HG03159 (cell line): ENCODE results near the gene TCL1A.
A peak's percentile ranks its signal among the peaks of the same experiment; 100 is the strongest.

ENCODE experiments used
- ATAC-seq: cut with Tn5 transposase; IDR thresholded peaks from one replicate; pipeline ENCODE4 v1.9.1; 2021; ENCODE audit warnings: mild to moderate bottlenecking, moderate library complexity; ENCODE audit not compliant: unreplicated experiment

Gene TCL1A

DNA sequence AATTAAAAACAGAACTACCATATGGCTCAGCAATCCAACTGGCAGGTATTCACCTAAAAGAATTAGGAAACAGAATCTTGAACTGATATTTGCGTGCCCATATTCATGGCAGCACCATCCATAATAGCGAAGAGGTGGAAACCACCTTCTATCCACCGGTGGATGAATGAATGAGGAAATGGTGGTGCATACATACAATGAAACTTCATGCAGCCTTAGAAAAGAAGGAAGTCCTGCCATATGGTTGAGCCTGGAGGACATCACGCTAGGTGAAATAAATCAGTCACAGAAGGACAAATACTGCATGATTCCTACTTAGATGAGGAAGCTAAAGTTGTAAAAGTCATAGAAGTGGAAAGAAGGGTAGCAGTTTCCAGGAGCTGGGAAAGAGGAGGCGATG, 6.6 kb downstream of the TCL1A start:
- no peak for ATAC-seq

DNA sequence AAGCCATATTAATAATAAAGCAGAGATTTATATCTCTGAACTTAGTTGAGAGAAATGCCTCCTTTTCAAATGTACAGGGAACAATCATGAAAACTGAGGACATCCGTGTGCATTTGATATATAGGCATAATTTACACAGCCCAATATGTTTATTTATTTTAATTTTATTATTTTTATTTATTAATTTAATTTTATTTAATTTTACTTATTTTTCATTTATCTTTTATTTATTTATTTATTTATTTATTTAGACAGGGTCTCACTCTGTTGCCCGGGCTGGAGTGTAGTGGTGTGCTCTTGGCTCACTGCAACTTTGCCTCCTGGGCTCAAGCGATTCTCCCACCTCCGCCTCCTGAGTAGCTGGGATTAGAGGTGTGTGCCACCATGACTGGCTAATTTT, 8.4 kb downstream of the TCL1A start:
- no peak for ATAC-seq

DNA sequence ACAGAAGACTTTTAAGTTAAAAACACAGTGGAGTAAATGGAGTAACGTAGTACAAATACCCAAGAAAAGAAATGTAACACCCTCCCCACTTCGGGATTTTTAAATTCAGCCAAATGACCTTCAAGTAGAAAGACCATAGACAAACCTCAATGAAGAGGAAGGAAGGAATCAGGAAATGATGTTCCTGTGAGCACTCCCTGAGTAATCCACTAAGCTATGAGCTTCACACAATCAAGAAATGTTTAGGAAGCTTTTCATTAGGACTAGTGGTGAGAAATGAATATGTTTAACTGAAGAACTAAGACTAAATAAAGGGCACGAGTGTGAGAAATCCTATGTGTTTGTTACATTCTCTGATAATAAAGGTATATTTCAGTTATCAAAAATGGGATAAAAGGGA, 10.1 kb downstream of the TCL1A start:
- ATAC-seq, result no peak

DNA sequence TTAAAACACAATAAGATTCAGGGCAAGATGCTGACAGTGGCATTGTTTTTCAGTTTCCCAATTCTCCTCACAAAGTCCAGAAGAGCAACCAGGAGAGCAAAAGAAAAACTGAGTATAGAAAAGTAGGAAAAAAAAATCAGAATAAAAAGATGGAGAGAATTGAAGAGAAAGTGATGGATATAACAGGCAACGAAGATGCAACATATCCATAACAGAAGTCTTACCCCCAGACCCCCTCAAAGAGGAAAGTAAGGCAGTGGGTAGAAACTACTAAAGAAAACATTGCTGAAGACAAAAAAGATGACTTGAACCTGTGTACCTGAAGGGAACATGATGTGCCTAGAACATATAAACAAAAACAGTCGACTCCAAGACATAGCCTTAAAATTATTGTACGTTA, 10.6 kb downstream of the TCL1A start:
- no peak for ATAC-seq

DNA sequence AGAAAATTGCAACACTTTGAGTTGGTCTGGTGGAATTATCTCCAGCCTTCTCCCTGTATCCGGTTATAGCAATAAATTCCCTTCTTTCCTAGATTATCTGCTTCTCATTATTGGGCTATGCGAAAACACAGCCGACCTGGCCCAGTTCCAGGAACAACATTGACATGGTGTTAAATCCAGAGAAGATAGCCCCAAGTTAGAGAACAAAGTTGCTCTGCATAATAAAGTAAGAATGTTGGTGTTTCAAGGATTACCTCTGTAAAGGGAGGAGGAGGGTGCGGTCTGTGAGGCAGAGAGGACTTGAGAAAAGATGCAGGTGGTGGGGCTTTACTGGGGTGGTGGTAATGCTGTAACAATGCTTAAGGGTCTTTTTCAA, 12.1 kb downstream of the TCL1A start:
- no peak for ATAC-seq

DNA sequence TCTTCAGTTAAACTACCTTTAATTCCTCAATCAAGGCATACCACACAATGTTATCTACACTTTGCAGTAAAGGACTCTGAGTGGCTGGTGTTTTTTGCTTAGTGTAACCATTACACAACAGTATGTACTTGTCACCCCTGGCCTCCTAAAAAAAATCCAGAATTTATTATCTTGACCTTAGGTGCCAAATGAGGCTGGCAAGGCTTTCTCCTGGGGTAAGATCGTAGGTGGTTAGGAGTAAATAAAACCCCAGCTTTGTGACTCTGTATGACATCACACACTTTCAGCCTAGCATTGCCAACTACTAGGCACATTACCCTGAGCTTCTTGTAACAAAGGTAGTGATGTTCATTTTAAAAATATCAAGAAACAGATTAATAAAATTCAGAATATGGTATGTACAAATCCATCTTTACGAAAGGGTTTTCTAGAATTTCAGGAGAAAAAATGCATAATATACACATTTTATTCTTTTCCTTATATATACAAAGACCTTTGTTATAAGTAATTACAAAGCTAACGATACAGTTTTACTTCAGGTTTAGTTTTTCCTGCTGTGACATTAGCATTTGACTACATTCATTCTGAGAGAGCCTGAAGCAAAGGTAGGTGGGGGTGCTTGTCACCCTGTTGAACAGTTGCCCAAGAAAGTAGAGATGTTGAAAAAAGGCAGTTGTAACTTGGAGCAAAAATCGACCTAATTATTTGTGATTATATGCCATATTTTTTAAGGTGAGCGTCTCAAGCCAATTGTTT, 13.5 kb downstream of the TCL1A start:
- no peak for ATAC-seq

DNA sequence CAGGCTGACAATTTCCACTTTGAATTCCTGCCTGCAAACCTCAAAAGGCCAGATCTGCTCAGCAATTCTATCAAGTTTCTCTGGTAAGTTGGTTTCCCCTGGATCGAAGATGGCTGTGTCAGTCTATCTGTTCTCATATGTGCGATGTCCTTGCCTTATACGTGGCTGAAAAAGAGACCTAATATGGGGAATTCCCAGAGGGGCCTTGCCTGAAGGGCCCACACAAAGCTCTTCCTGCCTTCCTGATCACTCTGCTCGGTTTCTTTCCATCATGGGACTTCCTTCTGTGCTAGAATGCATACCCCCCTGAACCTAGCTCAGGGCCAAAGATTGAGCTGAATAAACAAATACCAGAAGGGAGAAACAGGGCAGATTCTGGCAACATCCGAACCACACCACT, 14.5 kb downstream of the TCL1A start:
- ATAC-seq, result no peak

DNA sequence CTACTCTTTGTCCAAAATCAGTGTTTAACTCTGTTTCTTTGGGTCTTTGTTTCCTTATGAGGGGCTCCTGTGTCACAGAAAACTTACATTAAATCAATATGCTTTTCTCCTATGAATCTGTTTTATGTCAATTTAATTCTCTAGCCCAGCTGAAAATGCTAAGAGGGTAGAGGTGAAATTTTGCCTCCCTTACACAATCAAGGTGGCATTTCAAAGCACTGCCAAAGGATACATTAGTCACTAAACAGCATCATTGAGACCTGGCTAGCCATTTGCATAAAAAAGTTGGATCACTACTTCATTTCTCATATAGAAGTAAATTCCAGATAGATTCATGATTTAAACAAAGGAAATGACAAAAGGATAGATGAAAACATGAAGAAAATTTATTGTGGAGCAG, 15.6 kb downstream of the TCL1A start:
- no peak for ATAC-seq

DNA sequence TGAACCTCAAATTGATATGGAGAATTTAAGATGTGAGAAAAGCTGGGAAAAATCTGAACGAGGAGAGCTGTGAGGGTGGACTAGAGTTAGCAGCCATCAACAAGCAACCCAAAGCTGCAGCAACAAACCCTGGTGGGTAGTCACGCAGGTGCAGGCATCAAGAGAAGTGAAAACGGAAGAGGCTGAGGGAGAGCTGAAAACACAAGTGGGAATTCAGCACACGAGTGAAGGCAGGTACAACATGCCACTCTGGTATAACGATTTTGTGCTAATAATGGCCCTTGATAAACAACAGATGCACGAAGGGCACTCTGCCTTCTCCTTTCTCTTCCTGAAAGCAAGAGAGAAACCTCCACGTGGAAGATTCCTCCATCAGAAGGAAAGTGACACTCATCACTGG, 16.2 kb downstream of the TCL1A start:
- ATAC-seq, result peak; percentile 58

DNA sequence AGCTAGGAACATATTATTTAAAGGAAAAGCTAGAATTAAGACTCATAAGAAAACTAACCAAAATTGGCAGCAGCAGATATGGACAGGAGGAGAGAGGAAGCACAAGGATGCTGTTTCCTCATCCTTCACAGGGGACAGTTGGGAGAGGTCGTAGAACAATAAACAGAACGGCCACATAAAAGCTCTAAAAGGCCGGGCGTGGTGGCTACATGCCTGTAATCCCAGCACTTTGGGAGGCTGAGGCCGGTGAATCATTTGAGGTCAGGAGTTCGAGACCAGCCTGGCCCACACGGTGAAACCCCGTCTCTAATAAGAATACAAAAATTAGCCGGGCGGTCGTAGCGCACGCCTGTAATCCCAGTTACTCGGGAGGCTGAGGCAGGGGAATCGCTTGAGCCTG, 17.2 kb downstream of the TCL1A start:
- ATAC-seq, result no peak

DNA sequence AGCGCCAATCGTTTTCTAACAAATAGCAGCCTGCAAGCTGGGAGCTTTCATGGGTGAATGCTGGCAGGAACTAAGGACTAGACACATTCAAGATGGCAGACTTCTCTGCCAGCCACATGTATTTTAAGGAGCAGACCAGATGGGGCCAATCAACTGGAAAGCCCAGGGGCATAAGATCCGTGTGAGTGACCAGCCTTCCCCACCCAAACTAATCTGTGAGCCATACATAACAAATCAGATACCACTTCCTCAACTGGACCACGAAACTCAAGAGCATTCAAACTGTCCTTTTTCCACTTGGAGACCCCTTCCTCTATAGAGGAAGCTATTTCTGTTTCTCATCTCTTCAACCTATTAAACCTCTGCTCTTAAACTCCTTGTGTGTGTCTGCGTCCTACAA, 18.0 kb downstream of the TCL1A start:
- no peak for ATAC-seq

DNA sequence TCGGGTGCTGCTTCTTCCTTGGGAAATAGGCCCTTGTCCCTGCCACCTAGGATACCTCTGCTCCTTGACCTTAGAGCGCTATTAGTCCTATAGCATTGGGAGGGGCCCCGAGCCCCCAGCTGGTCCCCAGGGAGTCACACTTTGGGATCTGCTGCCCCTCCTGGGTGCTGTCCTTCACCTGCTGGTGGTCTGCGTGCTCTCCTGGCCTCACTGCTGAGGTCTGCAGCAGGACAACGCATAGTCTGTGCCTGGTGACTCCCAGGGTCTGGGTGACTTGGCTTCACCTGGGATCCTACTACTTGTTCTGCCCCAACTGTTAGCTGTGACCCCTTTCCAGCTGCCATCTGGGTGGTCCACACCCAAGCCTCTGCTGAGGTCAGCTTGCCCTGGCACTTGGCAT, 18.9 kb downstream of the TCL1A start:
- ATAC-seq, result no peak

DNA sequence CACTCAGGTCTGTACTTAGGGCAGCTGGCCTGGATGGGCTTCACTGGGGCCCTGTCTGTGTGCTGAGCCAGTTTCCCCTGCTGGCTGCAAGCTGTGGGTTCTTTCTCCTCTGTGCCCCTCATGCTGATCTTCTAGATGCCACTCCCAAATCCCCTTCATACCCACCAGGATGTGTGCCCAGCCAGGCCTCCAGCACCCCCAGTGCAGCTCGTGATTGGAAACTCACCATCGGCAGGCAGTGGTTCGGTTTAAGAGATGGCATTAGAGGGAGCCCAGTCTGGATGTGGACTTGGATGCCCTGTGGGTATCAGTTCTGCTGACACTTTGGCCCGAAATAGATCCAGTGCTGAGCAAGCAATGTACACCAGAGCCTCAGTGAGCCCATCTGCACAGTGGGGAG, 21.8 kb downstream of the TCL1A start:
- no peak for ATAC-seq

DNA sequence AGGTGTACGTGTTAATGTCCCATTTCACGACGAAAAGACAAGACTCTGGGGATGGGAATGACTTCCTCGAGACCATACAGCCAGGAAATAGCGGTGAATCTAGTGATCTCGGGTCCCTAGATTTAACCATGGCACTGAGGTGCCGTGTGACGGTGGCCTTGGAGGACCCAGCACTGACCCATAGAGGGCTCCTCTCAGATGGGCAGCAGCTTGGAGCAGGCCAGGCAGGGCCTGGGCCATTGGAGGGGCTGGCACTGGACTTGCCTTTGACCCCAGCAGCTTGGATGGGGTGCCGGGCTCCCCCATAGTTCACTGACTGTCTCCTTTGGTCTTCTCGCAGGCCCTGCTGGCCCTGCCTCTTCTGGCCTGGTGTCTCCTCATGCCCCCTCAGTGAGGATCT, 22.3 kb downstream of the TCL1A start:
- ATAC-seq, result no peak

DNA sequence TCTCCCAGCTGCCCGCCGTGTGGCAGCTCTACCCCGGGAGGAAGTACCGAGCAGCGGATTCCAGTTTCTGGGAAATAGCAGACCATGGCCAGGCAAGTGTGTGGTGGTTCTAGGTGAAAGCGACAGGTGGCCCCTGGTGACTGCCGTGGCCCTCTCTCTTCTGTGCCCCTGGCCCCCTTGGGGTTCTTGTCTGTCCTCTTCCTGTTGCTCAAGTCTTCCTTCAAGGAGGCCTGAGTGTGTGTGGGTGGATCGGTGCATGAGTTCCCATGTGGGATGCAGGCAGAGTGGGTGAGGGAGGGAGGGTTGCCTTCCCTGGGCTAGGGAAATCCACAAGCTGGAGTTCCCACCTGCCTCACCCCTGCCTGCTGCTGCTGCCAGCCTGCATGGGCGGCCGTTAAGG, 23.1 kb downstream of the TCL1A start:
- ATAC-seq, result no peak

DNA sequence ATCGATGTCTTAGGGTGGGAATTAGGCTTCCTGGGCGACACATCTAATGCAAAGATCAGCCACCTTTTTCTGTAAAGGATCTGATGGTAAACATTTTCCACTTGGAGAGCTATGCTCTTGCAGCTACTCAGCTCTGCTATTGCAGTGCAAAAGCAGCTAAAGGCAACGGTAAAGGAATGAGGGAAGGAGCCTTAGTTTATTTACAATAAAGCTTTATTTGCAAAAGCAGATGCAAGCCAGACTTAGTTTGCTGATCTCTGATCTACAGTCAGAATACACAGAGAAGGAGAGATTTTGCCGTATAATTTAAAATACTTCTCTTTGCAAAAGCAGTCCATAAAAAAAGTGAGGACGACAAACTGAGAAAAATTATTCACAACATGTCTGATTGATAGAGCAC, 24.5 kb downstream of the TCL1A start:
- ATAC-seq, result no peak

DNA sequence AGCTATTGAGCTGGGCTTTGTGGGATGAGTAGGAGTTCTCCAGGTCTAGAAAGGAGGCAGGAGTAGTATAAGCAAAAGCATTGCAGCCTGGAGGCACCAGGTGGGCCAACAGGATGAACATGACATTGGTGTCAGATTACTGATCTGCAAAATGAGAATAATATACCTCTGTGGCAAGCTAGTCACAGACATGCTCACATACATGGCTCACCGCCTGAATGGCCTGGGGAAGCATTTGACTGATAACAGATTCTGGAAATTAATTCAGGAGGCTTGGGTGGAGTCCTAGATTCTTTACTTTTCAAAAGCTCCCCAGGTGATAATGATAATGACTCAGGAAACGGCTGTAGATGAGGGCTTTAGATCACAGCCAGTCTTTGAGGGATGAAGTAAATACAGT, 27.0 kb downstream of the TCL1A start:
- ATAC-seq, result no peak

DNA sequence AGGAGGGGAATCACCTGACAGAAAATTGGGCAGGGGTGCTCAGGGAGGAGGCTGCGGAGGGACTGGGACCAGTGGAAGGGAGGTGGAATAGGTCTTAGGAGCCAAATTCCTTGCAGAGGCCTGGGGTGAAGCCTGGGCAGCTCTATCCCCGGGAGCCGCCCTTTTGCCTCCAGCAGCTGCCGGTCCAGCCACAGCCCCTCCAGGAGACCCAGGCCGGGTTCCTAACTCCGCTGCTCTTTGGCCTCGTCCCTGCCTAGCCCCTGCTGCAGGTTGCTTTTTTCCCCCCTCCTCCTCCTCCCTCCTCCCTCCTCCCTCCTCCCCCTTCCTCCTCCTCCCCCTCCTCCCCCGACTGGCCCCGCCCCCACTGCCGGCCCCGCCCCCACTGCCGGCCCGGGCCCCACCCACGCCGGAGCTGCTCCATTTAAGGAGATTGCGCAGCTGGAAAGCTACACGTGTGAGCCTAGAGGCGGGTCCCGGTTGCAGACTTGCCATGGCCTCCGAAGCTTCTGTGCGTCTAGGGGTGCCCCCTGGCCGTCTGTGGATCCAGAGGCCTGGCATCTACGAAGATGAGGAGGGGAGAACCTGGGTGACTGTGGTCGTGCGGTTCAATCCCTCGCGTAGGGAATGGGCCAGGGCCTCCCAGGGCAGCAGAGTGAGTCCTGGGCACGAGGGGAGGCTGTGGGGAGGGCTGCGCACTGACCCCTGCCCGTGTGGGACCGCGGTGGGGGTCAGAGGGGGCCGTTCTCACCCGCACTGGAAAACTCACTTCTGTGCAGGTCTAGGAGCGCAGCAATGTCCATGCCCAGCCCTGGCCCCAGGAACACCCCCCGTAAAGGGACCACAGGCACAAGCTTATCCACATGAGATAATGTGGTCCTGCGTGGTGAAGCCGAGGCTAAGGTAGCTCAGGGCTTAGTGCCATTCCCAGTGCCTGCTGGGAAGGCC, 27.7 kb downstream of the TCL1A start, which contains the start of gene TCL1B:
TCL1B (plus strand) TSS at position 449 of the 945 bp plus-strand sequence; CDS start at position 491, 42 bp downstream.
- no peak for ATAC-seq

DNA sequence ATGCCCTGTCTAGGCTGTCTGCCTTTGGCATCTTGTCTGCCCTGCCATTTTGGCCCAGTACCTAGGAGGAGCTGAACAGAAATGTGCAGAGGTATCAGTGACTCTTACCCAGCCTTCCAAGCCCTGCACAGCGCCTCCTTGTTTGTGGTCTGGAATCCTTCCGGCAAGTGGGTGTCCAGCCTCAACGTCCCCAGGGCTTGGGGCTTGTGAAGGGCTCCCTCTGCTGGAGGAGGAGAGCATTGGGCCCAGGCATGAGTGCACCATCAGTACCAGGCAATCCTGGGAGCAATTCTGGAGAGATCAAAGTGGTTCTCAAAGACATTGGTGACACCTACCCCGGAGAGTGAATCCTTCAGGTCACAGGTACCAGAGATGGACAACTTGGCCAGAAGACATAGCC, 30.1 kb downstream of the TCL1A start:
- no peak for ATAC-seq

DNA sequence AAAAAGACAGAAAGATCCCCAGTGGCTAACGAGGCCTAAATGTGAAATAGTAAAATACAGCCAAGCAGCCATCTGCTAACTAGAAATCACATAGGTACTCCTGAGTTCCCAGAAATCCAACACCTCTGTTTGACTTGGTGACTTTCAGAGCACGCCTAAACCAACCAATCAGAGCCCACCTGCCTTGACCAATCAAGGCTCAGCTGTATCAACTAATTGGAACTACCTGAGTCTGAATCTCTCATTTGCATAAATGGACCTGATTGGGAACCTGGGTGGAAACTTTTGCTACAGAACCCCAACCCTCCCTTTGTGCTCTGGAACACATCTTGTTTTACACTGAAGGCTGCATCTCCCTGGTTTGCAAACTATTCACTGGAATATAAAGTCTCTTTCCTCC, 32.8 kb downstream of the TCL1A start:
- no peak for ATAC-seq

DNA sequence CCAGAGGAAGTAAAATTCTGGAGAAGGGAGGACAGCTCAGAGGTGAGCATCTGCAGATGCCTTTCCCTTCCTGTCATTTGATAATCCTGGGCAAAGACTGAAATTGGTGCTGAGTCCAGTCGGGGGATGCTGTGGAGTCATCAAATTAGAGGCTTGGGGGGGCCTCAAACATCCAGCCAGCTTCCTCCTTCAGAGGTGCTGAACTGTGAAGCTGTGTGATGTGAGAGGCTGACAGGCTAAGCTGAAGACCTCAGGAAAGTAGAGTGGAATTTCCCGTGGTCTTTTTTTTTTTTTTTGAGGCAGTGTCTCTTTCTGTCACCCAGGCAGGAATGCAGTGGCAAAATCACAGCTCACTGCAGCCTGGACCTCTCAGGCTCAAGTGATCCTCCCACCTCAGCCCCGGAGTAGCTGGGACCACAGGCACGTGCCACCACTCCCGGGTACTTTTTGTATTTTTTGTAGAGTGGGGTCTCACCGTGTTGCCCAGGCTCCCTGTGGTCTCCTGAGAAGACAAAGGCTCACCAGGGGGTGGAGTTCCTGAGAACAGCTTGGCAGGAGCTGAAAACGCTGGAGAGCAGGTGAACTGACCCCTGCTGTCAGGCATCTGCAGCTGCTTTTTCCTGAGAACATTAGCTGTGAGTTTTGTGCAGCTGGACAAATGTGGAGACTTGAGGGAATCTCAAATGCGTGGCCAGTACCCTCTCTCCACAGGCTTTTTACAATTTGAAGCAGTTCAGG, 33.8 kb downstream of the TCL1A start:
- no peak for ATAC-seq
